Measurements from ENCODE around the gene CD200R1L.

Gene CD200R1L

DNA sequence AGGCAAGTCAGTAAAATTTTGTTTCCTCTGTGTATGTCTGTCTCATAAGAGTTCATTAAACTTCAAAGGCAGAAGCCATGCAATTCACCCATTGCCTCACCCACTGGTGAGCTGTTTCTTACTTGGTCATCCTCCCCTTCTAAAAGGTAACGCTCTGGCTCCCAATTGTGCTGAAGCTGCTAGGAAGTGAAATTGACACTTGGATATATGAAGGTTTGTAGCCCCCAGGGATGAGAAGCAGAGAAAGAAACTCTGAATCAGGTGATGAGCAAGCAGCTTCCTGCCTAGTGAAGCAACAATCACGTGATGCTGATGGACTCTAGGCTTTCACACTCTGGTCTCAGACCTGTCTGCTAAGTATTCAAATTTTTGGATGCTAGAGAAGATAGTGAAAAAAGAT lies 70.7 kb downstream of the CD200R1L start:
- Histone ChIP-seq H3K27ac (ENCODE audit: low read depth, low read length) (no peak overlapping the region), H3K9me3 (ENCODE audit: control insufficient read depth, insufficient read depth, low read depth, low read length) (no peaks in the 10 kb centered on the region), H3K27me3 (ENCODE audit: control insufficient read depth, insufficient read depth, low read length) (no peaks in the 10 kb centered on the region), H3K4me3 (ENCODE audit: low read depth, low read length) (no peak overlapping the region), H3K9ac (ENCODE audit: low read length) (no peak overlapping the region), H3K36me3 (ENCODE audit: control insufficient read depth, insufficient read depth, low read length) (no peaks in the 10 kb centered on the region), H3K4me1 (ENCODE audit: control insufficient read depth, insufficient read depth, low read length) (no peaks in the 10 kb centered on the region)

DNA sequence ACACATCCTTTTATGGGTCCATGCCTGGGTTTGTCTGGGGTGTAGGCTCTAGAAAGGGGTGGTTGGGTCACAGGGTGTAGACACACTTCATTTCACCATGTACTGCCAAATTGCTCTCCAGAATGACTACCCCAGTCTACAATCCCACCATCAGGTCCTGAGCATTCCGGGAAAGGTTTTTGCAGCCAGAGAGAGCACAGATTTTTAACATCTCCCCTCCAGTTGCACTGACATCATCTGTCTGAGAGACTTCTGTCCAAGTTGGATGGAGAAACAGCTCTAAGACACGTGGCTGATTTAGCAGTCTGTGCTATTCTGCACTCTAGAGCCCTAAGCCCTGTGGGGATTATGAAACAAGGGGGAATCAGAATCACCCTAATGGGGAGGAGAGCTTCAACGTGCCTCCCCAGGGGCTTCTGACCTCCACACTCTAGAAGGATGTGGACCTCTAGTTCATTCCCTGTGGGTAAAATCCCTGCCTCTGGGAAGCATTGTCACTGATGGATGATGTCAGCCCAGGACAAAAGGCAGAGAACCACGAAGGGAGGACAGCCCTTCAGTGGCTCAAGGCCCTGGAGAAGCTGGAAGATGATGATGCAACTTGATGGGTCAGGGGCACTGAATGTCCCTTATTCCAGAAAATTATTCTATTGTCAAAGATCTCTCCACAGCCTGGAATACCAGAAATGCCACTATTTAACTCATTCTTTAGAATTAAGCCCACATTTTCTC lies 71.5 kb downstream of the CD200R1L start:
- H3K4me1 ChIP-seq (ENCODE audit: control insufficient read depth, insufficient read depth, low read length) = no peaks in the 10 kb centered on the region
- no peaks in the 10 kb centered on the region for H3K36me3 ChIP-seq (ENCODE audit: control insufficient read depth, insufficient read depth, low read length)
- H3K9me3 ChIP-seq (ENCODE audit: control insufficient read depth, insufficient read depth, low read depth, low read length) = no peaks in the 10 kb centered on the region
- H3K9ac ChIP-seq (ENCODE audit: low read length) = no peak overlapping the region
- no peak overlapping the region for H3K27ac ChIP-seq (ENCODE audit: low read depth, low read length)
- no peak overlapping the region for H3K4me3 ChIP-seq (ENCODE audit: low read depth, low read length)
- no peaks in the 10 kb centered on the region for H3K27me3 ChIP-seq (ENCODE audit: control insufficient read depth, insufficient read depth, low read length)

- Histone ChIP-seq H3K27ac (ENCODE audit: low read depth, low read length) (no peak overlapping the region), H3K27me3 (ENCODE audit: control insufficient read depth, insufficient read depth, low read length) (no peaks in the 10 kb centered on the region), H3K36me3 (ENCODE audit: control insufficient read depth, insufficient read depth, low read length) (no peaks in the 10 kb centered on the region), H3K9ac (ENCODE audit: low read length) (no peak overlapping the region), H3K4me3 (ENCODE audit: low read depth, low read length) (no peak overlapping the region), H3K4me1 (ENCODE audit: control insufficient read depth, insufficient read depth, low read length) (0 out of 2 replicates have a peak, but pooled peaks cover 5% of the 10 kb centered on the region), H3K9me3 (ENCODE audit: control insufficient read depth, insufficient read depth, low read depth, low read length) (no peaks in the 10 kb centered on the region)
These were observed 72.3 kb downstream of the CD200R1L start for GRCh38 chr3:112774293-112774926.

GRCh38 chr3:112773864-112774263 lies 72.8 kb downstream of the CD200R1L start:
- Histone ChIP-seq H3K4me1 (ENCODE audit: control insufficient read depth, insufficient read depth, low read length) (0 out of 2 replicates have a peak, but pooled peaks cover 5% of the 10 kb centered on the region), H3K4me3 (ENCODE audit: low read depth, low read length) (no peak overlapping the region), H3K27ac (ENCODE audit: low read depth, low read length) (no peak overlapping the region)

GRCh38 chr3:112770951-112771350 lies 75.7 kb downstream of the CD200R1L start:
- H3K27me3 ChIP-seq (ENCODE audit: control insufficient read depth, insufficient read depth, low read length) = no peaks in the 10 kb centered on the region

More at GRCh38 chr3:112773864-112774263, 72.8 kb downstream of the CD200R1L start:
- Histone ChIP-seq H3K9ac (ENCODE audit: low read length) (no peak overlapping the region), H3K36me3 (ENCODE audit: control insufficient read depth, insufficient read depth, low read length) (no peaks in the 10 kb centered on the region), H3K27me3 (ENCODE audit: control insufficient read depth, insufficient read depth, low read length) (no peaks in the 10 kb centered on the region), H3K9me3 (ENCODE audit: control insufficient read depth, insufficient read depth, low read depth, low read length) (no peaks in the 10 kb centered on the region)

GRCh38 chr3:112770032-112770626 lies 76.5 kb downstream of the CD200R1L start:
- H3K27ac ChIP-seq (ENCODE audit: low read depth, low read length) = no peak overlapping the region
- no peak overlapping the region for H3K9ac ChIP-seq (ENCODE audit: low read length)

More at GRCh38 chr3:112770951-112771350, 75.7 kb downstream of the CD200R1L start:
- Histone ChIP-seq H3K27ac (ENCODE audit: low read depth, low read length) (no peak overlapping the region), H3K9me3 (ENCODE audit: control insufficient read depth, insufficient read depth, low read depth, low read length) (no peaks in the 10 kb centered on the region), H3K36me3 (ENCODE audit: control insufficient read depth, insufficient read depth, low read length) (no peaks in the 10 kb centered on the region), H3K9ac (ENCODE audit: low read length) (no peak overlapping the region), H3K4me1 (ENCODE audit: control insufficient read depth, insufficient read depth, low read length) (0 out of 2 replicates have a peak, but pooled peaks cover 5% of the 10 kb centered on the region), H3K4me3 (ENCODE audit: low read depth, low read length) (no peak overlapping the region)

GRCh38 chr3:112769286-112769978 lies 77.2 kb downstream of the CD200R1L start:
- Histone ChIP-seq H3K27ac (ENCODE audit: low read depth, low read length) (no peak overlapping the region), H3K27me3 (ENCODE audit: control insufficient read depth, insufficient read depth, low read length) (no peaks in the 10 kb centered on the region), H3K36me3 (ENCODE audit: control insufficient read depth, insufficient read depth, low read length) (no peaks in the 10 kb centered on the region), H3K9ac (ENCODE audit: low read length) (no peak overlapping the region), H3K4me3 (ENCODE audit: low read depth, low read length) (no peak overlapping the region), H3K9me3 (ENCODE audit: control insufficient read depth, insufficient read depth, low read depth, low read length) (no peaks in the 10 kb centered on the region), H3K4me1 (ENCODE audit: control insufficient read depth, insufficient read depth, low read length) (0 out of 2 replicates have a peak, but pooled peaks cover 5% of the 10 kb centered on the region)

More at GRCh38 chr3:112770032-112770626, 76.5 kb downstream of the CD200R1L start:
- no peaks in the 10 kb centered on the region for H3K9me3 ChIP-seq (ENCODE audit: control insufficient read depth, insufficient read depth, low read depth, low read length)
- H3K36me3 ChIP-seq (ENCODE audit: control insufficient read depth, insufficient read depth, low read length) = no peaks in the 10 kb centered on the region
- 0 out of 2 replicates have a peak, but pooled peaks cover 5% of the 10 kb centered on the region for H3K4me1 ChIP-seq (ENCODE audit: control insufficient read depth, insufficient read depth, low read length)
- no peaks in the 10 kb centered on the region for H3K27me3 ChIP-seq (ENCODE audit: control insufficient read depth, insufficient read depth, low read length)
- no peak overlapping the region for H3K4me3 ChIP-seq (ENCODE audit: low read depth, low read length)

DNA sequence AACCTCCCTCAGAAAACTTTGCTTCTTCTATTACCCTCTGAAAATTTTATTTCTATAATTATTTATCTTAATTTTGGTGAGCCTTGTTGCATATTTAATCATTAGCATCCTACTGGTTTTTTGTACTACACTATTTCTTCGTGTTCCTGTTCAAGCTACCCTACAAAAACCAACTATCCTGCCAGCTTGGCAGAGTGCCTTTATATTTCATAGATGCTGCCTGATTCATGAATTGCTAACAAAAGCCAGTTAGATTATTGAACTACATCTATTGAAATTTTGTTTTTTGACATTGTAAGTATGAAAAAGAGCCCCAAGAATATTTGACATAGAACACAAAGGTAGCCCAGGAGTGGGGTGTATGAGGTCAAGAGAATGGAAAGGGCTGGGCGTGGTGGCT lies 78.9 kb downstream of the CD200R1L start:
- Histone ChIP-seq H3K36me3 (ENCODE audit: control insufficient read depth, insufficient read depth, low read length) (no peaks in the 10 kb centered on the region), H3K4me1 (ENCODE audit: control insufficient read depth, insufficient read depth, low read length) (0 out of 2 replicates have a peak, but pooled peaks cover 5% of the 10 kb centered on the region), H3K9ac (ENCODE audit: low read length) (no peak overlapping the region), H3K4me3 (ENCODE audit: low read depth, low read length) (no peak overlapping the region), H3K27me3 (ENCODE audit: control insufficient read depth, insufficient read depth, low read length) (no peaks in the 10 kb centered on the region), H3K9me3 (ENCODE audit: control insufficient read depth, insufficient read depth, low read depth, low read length) (no peaks in the 10 kb centered on the region), H3K27ac (ENCODE audit: low read depth, low read length) (no peak overlapping the region)

DNA sequence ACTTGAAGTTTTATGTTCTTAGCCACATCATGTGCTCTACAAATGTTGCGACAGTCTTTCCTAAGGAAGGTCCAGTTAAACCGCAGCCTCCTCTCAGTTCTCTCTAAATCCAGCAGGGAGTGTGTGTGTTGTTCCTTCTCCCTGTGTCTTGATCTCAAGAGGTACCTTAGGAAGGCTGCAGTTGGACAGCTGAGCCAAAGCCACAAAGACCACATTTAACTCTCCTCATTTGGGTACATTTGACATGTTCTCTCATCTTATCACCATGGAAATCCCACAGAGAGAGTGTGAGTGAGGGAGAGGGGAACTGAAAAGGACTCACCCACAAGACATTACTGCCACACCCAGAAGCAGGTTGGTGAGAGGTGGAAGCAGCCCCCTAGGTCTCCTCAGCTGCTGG lies 79.5 kb downstream of the CD200R1L start:
- no peaks in the 10 kb centered on the region for H3K27me3 ChIP-seq (ENCODE audit: control insufficient read depth, insufficient read depth, low read length)

More for the DNA sequence above, 79.5 kb downstream of the CD200R1L start:
- Histone ChIP-seq H3K36me3 (ENCODE audit: control insufficient read depth, insufficient read depth, low read length) (no peaks in the 10 kb centered on the region), H3K9me3 (ENCODE audit: control insufficient read depth, insufficient read depth, low read depth, low read length) (no peaks in the 10 kb centered on the region), H3K27ac (ENCODE audit: low read depth, low read length) (no peak overlapping the region), H3K4me1 (ENCODE audit: control insufficient read depth, insufficient read depth, low read length) (0 out of 2 replicates have a peak, but pooled peaks cover 5% of the 10 kb centered on the region), H3K4me3 (ENCODE audit: low read depth, low read length) (no peak overlapping the region), H3K9ac (ENCODE audit: low read length) (no peak overlapping the region)

Data from HUES6 (cell line).